Ishikawa (cell line): ENCODE data around the gene TVP23C.

Experiments used
- CREB1 ChIP-seq: IDR thresholded peaks from 2 replicates; pipeline ENCODE4 v1.6.1; 2012; ENCODE audit warnings: low read depth
- EP300 ChIP-seq: IDR thresholded peaks from 2 replicates; pipeline ENCODE4 v1.6.1; 2012; ENCODE audit warnings: borderline replicate concordance
- NFIC ChIP-seq: IDR thresholded peaks from 2 replicates; pipeline ENCODE4 v1.6.1; 2012
- TAF1 ChIP-seq: IDR thresholded peaks from 2 replicates; pipeline ENCODE4 v1.6.1; 2012; ENCODE audit warnings: low read depth, mild to moderate bottlenecking
- YY1 ChIP-seq: IDR thresholded peaks from 2 replicates; pipeline ENCODE4 v1.6.1; 2012; ENCODE audit warnings: low read depth
- TF ChIP-seq, protein P1 (sequence below): IDR thresholded peaks from 2 replicates; pipeline ENCODE4 v1.6.1; 2012

DNA sequence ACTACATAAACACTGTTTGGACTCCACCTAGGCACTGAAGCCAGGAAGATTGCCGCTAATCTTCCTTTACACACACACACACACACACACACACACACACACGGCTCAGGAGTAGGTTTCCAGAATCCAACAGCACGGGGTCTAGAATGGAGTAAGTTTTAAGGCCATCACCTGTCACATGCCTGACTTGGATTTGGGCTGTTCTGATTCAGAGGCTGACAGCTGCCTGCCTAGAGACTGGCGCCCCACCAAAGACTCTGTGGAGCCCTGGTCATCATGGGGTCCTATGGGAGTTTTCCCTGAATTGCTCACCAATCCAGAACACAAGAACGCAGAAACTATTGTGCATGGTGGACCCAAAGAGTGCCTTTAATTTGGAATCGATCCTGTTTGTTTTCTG, 106.8 kb downstream of the TVP23C start:
- no peak for TF ChIP-seq CREB1
- TF ChIP-seq, protein P1, sequence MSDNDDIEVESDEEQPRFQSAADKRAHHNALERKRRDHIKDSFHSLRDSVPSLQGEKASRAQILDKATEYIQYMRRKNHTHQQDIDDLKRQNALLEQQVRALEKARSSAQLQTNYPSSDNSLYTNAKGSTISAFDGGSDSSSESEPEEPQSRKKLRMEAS = no peak
- TF ChIP-seq NFIC = no peak
- no peak for TF ChIP-seq YY1
- TF ChIP-seq TAF1 = no peak
- TF ChIP-seq EP300 = no peak
